Measurements from ENCODE around the gene SLC16A2. TPM values are rescaled to one million over a fixed set of nuclear protein-coding genes. Genes with fewer than 3 reads are reported as not detected.
"Not testable (repeated sequence)": the region's sequence is repeated elsewhere in the genome, so short reads cannot be mapped to it uniquely, and the experiment has no call there.

Gene SLC16A2
- total RNA-seq, 4 donors from 2014 or later: 1.7 to 16.8 (median 5.5) TPM

GRCh38 chrX:74511704-74512103 lies 90.4 kb downstream of the SLC16A2 start:
- TF ChIP-seq CTCF (IDR thresholded peaks at IDR 0.05) (no peak), EP300 (IDR thresholded peaks at IDR 0.05; ENCODE audit: low read depth) (no peak), POLR2A (IDR thresholded peaks at IDR 0.05) (no peak), POLR2AphosphoS5 (IDR thresholded peaks at IDR 0.05) (no peak)

GRCh38 chrX:74514384-74514783 lies 93.1 kb downstream of the SLC16A2 start:
- Histone ChIP-seq H3K4me3 (no peak overlapping the region), H3K36me3 (no peaks in the 10 kb centered on the region), H3K4me1 (no peaks in the 10 kb centered on the region), H3K27ac (no peak overlapping the region), H3K9me3 (no peaks in the 10 kb centered on the region), H3K27me3 (no peaks in the 10 kb centered on the region)
- no peak for DNase-seq
- in situ Hi-C loops (cut with MboI; ENCODE audit: low pct_ligation_motif_present in 1 of 4, low pct_unique_long_range_greater_than_20kb in 1 of 4, low sequenced_read_pairs in 3 of 4) (no loop called here), intact Hi-C loops (cut with DNase I; ENCODE audit: low total_unique reads) (no loop called here)
- no peak for TF ChIP-seq POLR2AphosphoS5 (IDR thresholded peaks at IDR 0.05)
- TF ChIP-seq CTCF (IDR thresholded peaks at IDR 0.05): no peak
- no peak for TF ChIP-seq EP300 (IDR thresholded peaks at IDR 0.05; ENCODE audit: low read depth)
- no peak for TF ChIP-seq POLR2A (IDR thresholded peaks at IDR 0.05)
- 56% methylated on average over 2 of the region's 2 CpGs; no CpG with 5 or more reads in 1 of the 2 donors for WGBS, 2 donors (ENCODE audit: low coverage in 1 of 2)

More at GRCh38 chrX:74511704-74512103, 90.4 kb downstream of the SLC16A2 start:
- intact Hi-C loops (cut with DNase I; ENCODE audit: low total_unique reads) (no loop called here), in situ Hi-C loops (cut with MboI; ENCODE audit: low pct_ligation_motif_present in 1 of 4, low pct_unique_long_range_greater_than_20kb in 1 of 4, low sequenced_read_pairs in 3 of 4) (no loop called here)
- Histone ChIP-seq H3K9me3 (no peaks in the 10 kb centered on the region), H3K4me3 (no peak overlapping the region), H3K4me1 (no peaks in the 10 kb centered on the region), H3K27me3 (no peaks in the 10 kb centered on the region), H3K36me3 (no peaks in the 10 kb centered on the region), H3K27ac (no peak overlapping the region)
- no peak for DNase-seq
- 91% methylated on average over 3 of the region's 3 CpGs; no CpG with 5 or more reads in 1 of the 2 donors for WGBS, 2 donors (ENCODE audit: low coverage in 1 of 2)

- Histone ChIP-seq H3K4me1 (no peaks in the 10 kb centered on the region), H3K27me3 (no peaks in the 10 kb centered on the region), H3K27ac (no peak overlapping the region), H3K9me3 (no peaks in the 10 kb centered on the region), H3K4me3 (no peak overlapping the region), H3K36me3 (no peaks in the 10 kb centered on the region)
- 48% methylated on average over 2 of the region's 2 CpGs; no CpG with 5 or more reads in 1 of the 2 donors for WGBS, 2 donors (ENCODE audit: low coverage in 1 of 2)
- TF ChIP-seq POLR2AphosphoS5 (IDR thresholded peaks at IDR 0.05): no peak
- no peak for TF ChIP-seq POLR2A (IDR thresholded peaks at IDR 0.05)
- TF ChIP-seq CTCF (IDR thresholded peaks at IDR 0.05): no peak
- no peak for TF ChIP-seq EP300 (IDR thresholded peaks at IDR 0.05; ENCODE audit: low read depth)
- intact Hi-C loops (cut with DNase I; ENCODE audit: low total_unique reads): no loop called here
- in situ Hi-C loops (cut with MboI; ENCODE audit: low pct_ligation_motif_present in 1 of 4, low pct_unique_long_range_greater_than_20kb in 1 of 4, low sequenced_read_pairs in 3 of 4): no loop called here
- DNase-seq: no peak
These were observed 94.1 kb downstream of the SLC16A2 start for GRCh38 chrX:74515356-74515755.

GRCh38 chrX:74516013-74516412 lies 94.7 kb downstream of the SLC16A2 start:
- intact Hi-C loops (cut with DNase I; ENCODE audit: low total_unique reads): not testable (repeated sequence)

GRCh38 chrX:74519870-74520269 lies 98.6 kb downstream of the SLC16A2 start:
- no peaks in the 10 kb centered on the region for H3K36me3 ChIP-seq
- no peak overlapping the region for H3K27ac ChIP-seq
- no peak for TF ChIP-seq POLR2A (IDR thresholded peaks at IDR 0.05)
- TF ChIP-seq POLR2AphosphoS5 (IDR thresholded peaks at IDR 0.05): no peak
- TF ChIP-seq CTCF (IDR thresholded peaks at IDR 0.05): no peak
- no peak for TF ChIP-seq EP300 (IDR thresholded peaks at IDR 0.05; ENCODE audit: low read depth)
- in situ Hi-C loops (cut with MboI; ENCODE audit: low pct_ligation_motif_present in 1 of 4, low pct_unique_long_range_greater_than_20kb in 1 of 4, low sequenced_read_pairs in 3 of 4): no loop called here
- H3K9me3 ChIP-seq: no peaks in the 10 kb centered on the region
- H3K4me1 ChIP-seq: no peaks in the 10 kb centered on the region
- WGBS, 2 donors (ENCODE audit: low coverage in 1 of 2): 82% methylated on average over 2 of the region's 2 CpGs; no CpG with 5 or more reads in 1 of the 2 donors
- no peaks in the 10 kb centered on the region for H3K27me3 ChIP-seq
- intact Hi-C loops (cut with DNase I; ENCODE audit: low total_unique reads): no loop called here
- DNase-seq: no peak
- no peak overlapping the region for H3K4me3 ChIP-seq

More at GRCh38 chrX:74516013-74516412, 94.7 kb downstream of the SLC16A2 start:
- H3K4me1 ChIP-seq; H3K27me3 ChIP-seq; H3K4me3 ChIP-seq; H3K27ac ChIP-seq; in situ Hi-C loops (cut with MboI; ENCODE audit: low pct_ligation_motif_present in 1 of 4, low pct_unique_long_range_greater_than_20kb in 1 of 4, low sequenced_read_pairs in 3 of 4); H3K36me3 ChIP-seq; H3K9me3 ChIP-seq; DNase-seq: not testable (repeated sequence)
- 65% methylated on average over 1 of the region's 1 CpG; no CpG with 5 or more reads in 1 of the 2 donors for WGBS, 2 donors (ENCODE audit: low coverage in 1 of 2)

Data from transverse colon (tissue), 4 donors.